GM08714 (cell line): ENCODE measurements around the gene HDAC4.

Experiments
- H3K4me3 ChIP-seq: fragments of 200-500 bp; sonication (Bioruptor generic); 2 replicates; pipeline ENCODE4 v1.5.1; 2014; ENCODE audit warnings: mild to moderate bottlenecking, low read length, inconsistent platforms
- ZNF274 ChIP-seq: IDR thresholded peaks from 2 replicates; pipeline ENCODE4 v1.6.1; 2012; ENCODE audit warnings: mild to moderate bottlenecking, low read depth, low read length

Gene HDAC4

GRCh38 chr2:239292959-239293774 is 107.7 kb downstream of the HDAC4 start:
- no peak for TF ChIP-seq ZNF274
- no peak overlapping the region for H3K4me3 ChIP-seq

- TF ChIP-seq ZNF274, result no peak
- H3K4me3 ChIP-seq, result no peak overlapping the region
Observed at GRCh38 chr2:239292531-239292930, 108.3 kb downstream of the HDAC4 start.

- TF ChIP-seq ZNF274, result no peak
- H3K4me3 ChIP-seq, result no peak overlapping the region
Observed at GRCh38 chr2:239291475-239292350, 109.1 kb downstream of the HDAC4 start.

- H3K4me3 ChIP-seq, result no peak overlapping the region
- TF ChIP-seq ZNF274, result no peak
Observed at GRCh38 chr2:239290618-239291474, 110.0 kb downstream of the HDAC4 start.

GRCh38 chr2:239289545-239289944 is 111.3 kb downstream of the HDAC4 start:
- no peak overlapping the region for H3K4me3 ChIP-seq
- no peak for TF ChIP-seq ZNF274

- no peak for TF ChIP-seq ZNF274
- H3K4me3 ChIP-seq, result no peak overlapping the region
Observed at GRCh38 chr2:239288951-239289511, 111.8 kb downstream of the HDAC4 start.

GRCh38 chr2:239288237-239288636 is 112.6 kb downstream of the HDAC4 start:
- no peak for TF ChIP-seq ZNF274
- H3K4me3 ChIP-seq, result no peak overlapping the region

- no peak for TF ChIP-seq ZNF274
- no peak overlapping the region for H3K4me3 ChIP-seq
Observed at GRCh38 chr2:239287461-239287860, 113.4 kb downstream of the HDAC4 start.

GRCh38 chr2:239286901-239287300 is 113.9 kb downstream of the HDAC4 start:
- no peak overlapping the region for H3K4me3 ChIP-seq
- TF ChIP-seq ZNF274, result no peak

- no peak overlapping the region for H3K4me3 ChIP-seq
- no peak for TF ChIP-seq ZNF274
Observed at GRCh38 chr2:239285932-239286230, 114.9 kb downstream of the HDAC4 start.

- no peak for TF ChIP-seq ZNF274
- no peak overlapping the region for H3K4me3 ChIP-seq
Observed at GRCh38 chr2:239285071-239285931, 115.5 kb downstream of the HDAC4 start.

GRCh38 chr2:239283961-239284795 is 116.6 kb downstream of the HDAC4 start:
- H3K4me3 ChIP-seq, result no peak overlapping the region

More at GRCh38 chr2:239283961-239284795, 116.6 kb downstream of the HDAC4 start:
- TF ChIP-seq ZNF274, result no peak
